T follicular helper cell (primary cell): ENCODE measurements around the gene RAB40C.

Experiments
- DNase-seq: peaks from one replicate; pipeline ENCODE4 v3.0.0-alpha.2; 2020; ENCODE audit warnings: low read depth
- total RNA-seq, 2 experiments: gene quantifications; one replicate each; lab custom pipeline; 2026; lab: John Stamatoyannopoulos, UW

The RAB40C gene, protein sequence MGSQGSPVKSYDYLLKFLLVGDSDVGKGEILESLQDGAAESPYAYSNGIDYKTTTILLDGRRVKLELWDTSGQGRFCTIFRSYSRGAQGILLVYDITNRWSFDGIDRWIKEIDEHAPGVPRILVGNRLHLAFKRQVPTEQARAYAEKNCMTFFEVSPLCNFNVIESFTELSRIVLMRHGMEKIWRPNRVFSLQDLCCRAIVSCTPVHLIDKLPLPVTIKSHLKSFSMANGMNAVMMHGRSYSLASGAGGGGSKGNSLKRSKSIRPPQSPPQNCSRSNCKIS
- 13.5 to 20.0 reads per million in 2 experiments for total RNA-seq

DNA sequence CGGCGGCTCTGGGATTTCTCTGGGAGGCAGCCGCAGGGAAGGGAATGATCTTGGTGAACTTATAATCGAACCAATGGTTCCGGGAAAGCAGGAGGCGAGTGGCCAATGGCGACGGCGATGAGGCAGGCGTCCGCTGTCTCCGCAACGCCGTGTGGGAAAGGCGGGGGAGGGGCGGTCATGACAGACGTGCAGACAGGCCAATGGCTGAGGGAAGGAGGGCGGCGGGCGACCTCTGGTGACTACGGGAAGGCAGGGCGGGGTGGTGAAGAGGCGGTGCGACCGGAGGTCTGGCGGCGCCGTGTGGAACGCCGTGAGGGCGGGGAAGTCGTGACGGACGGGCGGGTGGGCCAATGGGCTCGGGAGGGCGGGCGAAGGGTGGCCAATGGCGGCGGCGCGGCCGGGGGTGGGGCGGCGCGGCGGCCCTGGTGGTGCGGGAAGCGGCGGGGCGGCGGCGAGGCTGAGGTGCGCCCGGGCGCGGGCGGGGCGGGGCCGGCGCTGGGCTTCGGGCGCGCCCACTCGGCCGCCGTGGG, at the start of gene RAB40C:
Gene RAB40C, plus strand, starts transcription at position 409 of the 530 bp plus-strand sequence. CDS start 226 bp downstream, outside the sequence.
- peak; percentile 99 for DNase-seq

DNA sequence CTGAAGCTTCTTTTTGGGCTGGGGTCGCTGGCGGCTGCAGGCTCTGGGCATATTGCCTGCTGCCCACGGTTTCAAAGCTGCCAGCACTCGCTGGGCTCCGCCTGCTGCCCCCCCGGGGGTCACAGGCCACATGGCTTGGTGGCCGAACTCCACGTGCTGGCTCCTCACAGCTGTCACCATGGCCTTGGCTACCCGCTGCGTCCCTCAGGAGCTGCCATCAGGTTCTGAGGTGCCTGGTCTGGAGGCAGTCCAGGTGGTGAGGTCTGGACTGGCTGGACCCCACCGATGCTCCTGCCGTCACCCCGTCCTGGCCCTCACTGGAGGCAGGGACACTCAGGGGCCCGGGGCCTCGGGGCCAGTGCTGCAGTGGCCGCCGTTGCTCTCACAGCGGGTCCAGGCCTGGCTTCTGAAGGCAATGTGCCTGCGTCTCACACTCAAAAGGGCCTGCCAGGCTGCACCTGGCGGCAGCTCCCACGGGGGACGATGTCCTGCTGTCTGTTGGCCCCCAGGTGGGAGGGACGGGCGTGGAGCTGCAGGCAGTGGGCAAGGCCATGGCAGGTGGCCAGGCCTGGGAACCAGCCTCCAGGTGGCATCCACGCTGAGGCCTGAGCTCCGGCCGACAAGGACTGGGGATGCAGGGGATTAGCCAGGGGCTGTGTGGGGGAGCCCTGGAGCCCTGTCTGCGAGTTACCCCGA, 49.1 kb upstream of the RAB40C start:
- no peak for DNase-seq

DNA sequence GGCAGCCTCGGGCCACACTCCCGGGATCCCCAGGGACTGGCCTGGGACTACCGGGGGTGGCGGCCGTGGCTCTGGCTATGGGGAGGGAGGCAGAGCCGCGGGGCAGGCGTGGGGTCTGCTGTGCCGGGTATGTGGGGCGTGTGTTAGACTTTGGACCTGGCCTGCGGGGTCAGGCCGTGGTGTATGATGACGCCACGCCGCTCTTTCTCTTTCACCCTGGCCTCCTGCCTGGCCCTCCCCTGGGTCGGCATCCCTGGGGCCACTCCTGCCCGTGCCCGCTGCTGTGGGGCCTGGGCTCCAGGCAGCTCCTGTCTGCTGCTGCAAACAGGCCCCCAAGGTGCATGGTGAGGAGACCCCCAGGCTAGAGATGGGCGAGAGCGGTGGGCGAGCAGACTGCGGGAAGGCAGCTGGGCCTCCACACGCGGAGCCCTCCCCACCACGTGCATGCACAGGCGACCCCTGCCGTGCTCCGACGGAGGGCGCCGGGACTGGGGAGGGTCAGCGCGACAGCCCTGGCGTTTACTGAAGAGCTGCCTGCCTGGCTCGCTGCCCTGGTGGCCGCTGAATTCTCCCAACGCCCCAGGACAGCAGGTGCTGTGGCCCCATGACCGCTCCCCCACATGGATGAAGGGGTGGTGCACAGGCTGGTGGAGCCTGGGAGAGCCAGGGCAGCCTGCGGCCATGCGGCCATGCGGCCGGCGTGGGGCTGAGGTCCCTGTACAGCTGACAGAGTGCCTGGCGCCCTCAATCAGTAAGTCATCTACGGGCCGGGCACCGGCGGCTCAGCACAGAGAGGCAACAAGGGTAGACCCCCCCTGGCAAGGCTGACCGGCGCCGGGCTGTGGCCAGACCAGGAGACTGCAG, 46.3 kb upstream of the RAB40C start:
- DNase-seq: no peak

DNA sequence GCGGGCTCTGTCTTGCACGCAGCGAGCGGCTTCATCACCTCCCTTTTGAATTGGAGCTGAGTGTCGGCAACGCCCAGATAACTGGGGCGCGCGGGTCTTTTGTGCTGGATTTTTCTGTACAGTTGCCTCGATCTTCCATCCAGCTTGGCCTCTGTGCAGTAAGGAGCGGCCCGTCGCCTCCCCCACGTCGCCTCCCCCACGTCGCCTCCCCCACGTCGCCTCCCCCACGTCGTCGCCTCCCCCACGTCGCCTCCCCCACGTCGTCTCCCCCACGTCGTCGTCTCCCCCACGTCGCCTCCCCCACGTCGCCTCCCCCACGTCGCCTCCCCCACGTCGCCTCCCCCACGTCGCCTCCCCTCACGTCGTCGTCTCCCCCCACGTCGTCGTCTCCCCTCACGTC, 45.3 kb upstream of the RAB40C start:
- no peak for DNase-seq

DNA sequence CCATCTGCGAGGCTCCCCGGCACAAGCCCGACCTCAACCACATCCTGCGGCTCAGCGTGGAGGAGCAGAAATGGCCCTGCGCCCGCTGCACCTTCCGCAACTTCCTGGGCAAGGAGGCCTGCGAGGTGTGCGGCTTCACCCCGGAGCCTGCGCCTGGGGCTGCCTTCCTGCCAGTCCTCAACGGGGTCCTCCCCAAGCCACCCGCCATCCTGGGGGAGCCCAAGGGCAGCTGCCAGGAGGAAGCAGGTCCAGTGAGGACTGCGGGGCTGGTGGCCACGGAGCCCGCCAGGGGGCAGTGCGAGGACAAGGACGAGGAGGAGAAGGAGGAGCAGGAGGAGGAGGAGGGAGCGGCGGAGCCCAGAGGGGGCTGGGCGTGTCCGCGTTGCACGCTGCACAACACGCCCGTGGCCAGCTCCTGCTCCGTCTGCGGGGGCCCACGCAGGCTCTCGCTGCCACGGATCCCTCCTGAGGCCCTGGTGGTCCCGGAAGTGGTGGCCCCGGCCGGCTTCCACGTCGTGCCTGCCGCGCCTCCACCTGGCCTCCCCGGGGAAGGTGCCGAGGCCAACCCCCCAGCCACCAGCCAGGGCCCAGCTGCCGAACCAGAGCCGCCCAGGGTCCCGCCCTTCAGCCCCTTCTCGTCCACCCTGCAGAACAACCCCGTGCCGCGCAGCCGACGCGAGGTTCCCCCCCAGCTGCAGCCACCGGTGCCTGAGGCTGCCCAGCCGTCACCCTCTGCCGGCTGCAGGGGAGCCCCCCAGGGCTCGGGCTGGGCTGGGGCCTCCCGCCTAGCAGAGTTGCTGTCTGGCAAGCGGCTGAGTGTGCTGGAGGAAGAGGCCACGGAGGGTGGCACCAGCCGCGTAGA, 42.7 kb upstream of the RAB40C start:
- DNase-seq: peak; percentile 34

DNA sequence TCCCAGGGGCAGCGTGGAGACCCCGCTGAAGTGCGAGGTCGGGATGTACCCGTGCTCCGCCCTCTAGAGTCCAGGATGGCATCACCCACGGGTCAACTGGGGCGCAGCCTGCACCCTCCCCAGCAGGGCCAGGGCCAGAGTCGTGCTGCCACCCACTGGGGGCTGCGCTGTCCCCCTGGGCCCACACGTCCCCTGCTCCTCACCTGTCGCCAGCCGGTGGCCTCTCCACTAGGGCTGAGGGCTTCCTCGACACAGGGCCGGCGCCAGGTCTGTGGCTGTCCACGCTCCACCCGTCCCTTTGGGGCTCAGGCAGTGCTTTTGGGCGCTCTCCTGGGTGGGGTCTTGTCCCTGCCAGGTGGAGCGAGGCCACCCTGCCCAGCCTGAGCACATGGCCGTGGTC, 41.3 kb upstream of the RAB40C start:
- no peak for DNase-seq

DNA sequence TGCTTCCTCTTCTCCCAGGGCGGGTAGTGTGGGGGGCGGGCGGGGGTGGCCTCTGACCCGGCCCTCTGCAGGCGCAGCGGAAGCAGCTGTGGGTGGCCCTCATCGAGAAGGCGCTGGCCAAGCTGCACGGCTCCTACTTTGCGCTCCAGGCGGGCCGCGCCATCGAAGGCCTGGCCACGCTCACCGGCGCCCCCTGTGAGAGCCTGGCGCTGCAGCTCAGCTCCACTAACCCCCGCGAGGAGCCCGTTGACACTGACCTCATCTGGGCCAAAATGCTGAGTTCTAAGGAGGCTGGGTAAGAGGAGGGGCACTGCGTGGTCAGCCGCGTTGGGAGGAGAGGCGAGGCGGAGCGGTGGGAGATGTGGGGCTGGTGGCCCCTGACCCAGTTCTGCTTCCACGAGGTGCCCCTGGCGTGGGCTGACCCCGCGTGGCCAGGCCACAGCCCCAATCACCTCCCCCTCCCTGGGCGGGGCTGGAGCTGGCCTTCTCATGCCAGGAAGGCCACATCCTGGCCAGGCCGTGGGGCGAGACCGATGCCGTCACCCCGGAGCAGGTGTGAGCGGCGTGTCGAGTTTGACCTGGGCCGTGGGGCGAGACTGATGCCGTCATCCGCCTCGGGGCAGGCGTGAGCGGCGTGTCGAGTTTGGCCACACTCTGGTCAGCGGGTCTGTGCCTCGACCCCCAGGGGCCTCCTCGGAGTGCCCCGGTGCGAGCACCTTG, 40.2 kb upstream of the RAB40C start:
- DNase-seq: no peak

DNA sequence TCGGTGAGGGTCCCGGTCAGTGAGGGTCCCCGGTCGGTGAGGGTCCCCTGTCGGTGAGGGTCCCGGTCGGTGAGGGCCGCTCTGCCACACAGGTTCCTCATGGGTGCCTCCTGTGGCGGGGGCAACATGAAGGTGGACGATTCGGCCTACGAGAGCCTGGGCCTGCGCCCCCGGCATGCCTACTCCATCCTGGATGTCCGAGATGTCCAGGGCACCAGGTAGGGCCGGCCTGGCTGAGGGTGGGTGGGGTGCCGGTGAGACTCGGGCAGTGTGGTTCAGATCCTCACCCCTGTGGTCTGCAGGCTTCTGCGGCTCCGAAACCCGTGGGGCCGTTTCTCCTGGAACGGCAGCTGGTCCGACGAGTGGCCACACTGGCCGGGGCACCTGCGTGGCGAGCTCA, 38.7 kb upstream of the RAB40C start:
- DNase-seq: no peak

DNA sequence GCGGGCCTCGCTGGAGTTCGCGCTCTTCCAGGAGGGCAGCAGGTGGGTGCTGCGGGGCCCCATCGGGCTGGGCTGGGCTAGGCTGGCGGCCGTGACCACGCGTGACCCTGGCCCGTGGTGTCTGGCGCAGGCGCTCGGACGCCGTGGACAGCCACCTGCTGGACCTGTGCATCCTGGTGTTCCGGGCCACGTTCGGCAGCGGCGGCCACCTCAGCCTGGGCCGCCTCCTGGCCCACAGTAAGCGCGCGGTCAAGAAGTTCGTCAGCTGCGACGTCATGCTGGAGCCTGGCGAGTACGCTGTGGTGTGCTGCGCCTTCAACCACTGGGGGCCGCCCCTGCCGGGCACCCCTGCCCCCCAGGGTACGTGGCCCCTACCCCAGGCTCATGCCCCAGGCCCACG, 37.7 kb upstream of the RAB40C start:
- DNase-seq: no peak

DNA sequence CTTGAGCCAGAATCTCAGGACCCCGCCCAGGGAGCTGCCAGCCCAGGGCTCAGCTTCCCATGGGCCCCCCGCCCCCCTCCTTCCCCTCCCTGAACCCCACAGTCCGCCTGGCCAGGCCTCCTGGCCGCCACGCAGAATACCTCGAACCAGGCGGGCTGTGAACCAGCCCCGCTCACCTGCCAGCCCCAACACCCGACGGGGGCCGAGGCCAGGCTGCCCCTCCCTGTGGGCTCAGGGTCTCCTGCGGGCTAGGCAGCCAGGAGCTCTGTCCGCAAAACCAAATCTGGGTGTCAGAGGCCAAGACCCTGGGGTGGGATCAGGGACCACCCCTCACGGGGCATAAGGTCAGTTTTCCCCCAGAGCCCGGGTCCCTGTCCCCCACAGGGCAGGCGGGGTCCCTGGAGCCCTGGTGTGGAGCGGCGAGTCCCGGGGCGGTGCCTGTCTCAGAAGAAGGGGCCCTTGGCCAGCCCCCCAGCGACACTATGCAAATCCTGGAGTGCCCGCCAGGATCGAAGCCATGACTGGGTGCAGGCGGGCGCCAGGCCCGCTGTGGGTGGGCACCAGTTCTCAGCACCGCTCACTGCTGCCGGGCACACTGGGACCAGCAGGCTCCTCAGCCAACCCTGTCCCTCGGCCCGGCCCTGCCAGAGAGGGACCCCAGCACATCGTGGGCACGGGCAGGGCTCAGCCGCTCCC, 36.1 kb upstream of the RAB40C start:
- no peak for DNase-seq

DNA sequence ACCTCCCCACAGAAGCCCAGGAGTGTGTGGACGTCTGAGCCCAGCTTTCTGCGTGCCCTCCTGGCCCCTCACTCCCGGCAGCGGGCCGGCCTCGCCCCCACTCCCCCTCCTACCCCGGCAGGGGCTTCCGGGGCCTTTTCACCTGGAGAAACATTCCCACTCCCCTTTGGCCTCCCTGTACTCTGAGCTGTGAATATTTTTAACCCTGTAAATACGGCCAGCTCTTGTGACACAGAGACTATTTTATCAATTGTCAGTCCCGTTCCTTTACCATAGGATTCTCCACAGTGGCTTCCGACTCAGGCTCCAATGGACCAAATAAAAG, 35.6 kb upstream of the RAB40C start:
- DNase-seq: no peak

DNA sequence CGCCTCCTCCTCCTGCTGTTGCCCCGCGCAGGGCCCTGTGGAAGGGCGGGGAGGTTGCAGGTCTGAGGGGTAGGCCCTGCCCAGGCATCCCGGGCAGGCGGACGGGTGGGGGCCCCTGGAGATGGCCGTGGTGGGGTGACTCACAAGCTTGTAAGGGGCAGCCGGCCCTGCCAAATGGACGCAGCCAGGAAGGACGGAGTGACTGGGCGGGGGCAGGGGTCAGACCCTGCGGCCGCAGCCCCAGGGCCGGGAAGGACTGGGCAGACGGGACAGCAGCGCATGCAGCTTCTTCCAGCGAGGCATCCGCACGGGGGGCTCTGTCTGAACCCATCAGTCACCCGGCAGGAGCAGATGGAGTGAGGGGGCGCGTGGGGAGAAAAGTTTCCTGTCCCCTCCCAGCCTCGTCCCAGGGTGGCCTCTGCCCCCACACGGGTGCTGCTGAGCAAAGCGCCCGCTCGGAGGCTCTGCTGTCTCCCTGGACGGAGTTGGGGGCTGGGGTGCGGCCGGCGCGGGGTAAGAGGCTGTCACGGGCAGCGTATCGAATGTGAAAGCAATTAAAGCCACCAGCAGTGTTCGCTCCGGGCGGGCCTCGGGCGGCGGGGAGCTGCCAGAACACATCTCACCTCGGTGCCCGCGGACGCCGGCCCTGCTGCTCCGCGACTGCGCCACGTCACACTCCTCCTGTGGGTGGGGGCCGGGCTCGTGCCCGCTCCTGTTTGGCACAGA, 35.1 kb upstream of the RAB40C start:
- DNase-seq: no peak

DNA sequence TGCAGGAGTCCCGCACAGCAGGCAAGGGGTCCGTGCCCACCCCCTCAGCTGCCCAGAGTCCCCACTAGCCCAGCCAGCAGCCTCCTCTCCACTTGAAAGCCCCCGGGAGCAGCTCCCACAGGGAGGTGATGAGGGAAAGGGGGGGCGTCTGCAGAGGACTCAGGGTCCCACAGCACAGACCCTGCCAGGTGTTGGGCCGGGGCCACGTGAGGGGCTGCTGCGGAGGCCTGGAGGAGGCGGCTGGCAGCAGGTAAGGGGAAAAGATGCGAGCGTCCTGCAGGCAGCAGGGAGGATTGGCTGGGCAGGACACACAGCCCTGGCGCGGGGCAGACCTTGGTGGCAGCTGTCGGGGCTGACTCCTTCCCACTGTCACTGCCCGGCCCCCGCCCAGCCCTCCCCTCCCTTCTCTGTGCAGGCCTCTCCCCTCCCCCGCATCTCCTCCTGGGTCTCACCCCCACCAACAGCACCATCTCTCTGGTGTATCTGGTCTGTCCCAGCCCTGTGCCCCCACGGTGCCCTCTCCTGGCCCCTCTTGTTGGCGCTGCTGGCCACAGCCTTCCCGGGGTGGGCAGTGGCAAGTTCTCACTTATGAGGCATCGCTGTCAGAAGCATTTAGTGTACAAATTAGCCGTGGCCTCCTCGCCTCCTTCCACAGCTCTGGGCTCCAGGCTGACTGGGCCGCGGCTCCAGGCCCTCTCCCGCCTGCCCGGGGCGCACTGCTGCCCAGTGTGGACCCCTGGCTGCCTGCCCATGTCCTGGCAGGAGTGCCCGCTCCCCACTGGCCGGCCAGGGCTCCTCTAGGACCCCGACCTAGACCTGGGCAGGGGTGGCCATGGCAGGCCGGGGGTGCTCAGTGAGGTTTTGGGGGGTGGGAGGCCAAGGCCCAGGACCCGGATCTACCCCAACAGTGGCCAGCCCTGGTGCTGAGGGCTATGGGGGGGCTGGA, 34.1 kb upstream of the RAB40C start:
- DNase-seq: no peak

DNA sequence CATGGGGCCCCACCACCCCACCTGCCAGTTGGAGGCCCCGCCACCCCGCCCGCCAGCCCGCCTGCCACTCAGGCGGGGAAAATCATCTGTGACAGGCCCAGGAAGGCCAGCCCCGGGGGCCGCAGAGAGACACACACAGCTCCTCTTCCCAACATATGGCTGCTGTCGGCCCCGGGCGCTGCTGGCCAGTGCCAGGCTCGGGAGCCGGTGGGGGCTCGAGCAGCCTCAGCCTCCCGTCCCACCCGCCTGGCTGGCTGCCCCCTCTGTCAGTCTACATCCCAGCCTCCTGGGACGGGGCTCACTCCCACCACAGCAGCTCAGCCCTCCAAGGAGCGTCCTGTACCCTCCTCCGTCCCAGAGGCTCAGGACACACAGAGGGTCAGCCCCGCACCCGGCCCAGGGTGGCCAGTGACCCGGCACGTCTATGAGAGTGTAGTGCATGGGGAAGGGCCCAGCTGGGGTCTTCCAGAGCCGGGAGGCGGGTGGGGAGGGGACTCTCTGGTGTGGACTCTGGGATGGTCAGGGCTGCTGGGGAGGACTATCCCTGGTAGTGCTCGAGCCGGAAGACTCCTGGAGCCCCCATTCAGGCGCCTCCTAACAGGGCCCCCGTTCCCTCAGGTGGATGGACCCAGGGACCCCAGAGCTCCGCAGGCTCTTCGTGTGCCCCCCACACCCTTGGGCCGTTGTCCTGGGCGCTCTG, 33.2 kb upstream of the RAB40C start:
- DNase-seq: no peak

DNA sequence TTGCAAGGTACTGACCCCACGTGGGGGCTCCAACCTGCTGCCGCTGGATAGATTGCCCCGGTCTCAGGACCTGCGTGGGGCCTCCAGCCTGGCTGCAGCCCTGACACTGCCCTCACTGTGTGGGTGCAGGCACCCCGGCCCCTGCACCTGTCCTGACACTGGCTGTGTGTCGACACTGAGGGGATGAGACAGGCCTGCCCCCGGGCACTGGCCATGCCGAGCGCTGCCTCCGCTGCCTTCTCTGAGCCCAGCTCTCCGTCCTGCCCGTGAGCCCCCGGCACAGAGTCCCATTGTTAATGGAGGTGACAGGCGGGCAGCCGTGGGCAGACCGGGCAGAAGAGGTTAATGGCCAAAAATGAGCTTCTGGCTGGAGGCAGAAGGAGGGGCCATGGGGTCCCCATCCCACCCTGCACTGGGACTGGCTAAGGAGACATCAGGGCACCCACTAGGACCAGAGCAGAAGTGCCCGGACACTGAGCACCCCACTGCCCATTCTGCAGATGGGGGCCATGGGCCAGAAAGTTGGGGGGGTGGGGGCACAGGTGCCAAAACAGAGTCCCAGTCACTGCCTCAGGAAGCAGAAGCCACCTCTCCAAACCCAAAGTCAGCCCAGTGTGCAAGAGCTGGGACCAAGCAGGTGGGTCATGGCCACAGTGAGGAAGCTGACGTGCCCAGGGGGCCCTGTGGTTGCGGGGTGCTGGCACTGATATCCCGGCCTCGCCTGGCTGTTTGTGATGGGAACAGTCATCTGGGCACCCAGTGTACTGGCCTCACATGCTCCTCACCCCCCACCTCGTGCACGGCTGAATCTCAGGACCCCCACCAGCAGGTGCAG, 32.2 kb upstream of the RAB40C start:
- DNase-seq: no peak

DNA sequence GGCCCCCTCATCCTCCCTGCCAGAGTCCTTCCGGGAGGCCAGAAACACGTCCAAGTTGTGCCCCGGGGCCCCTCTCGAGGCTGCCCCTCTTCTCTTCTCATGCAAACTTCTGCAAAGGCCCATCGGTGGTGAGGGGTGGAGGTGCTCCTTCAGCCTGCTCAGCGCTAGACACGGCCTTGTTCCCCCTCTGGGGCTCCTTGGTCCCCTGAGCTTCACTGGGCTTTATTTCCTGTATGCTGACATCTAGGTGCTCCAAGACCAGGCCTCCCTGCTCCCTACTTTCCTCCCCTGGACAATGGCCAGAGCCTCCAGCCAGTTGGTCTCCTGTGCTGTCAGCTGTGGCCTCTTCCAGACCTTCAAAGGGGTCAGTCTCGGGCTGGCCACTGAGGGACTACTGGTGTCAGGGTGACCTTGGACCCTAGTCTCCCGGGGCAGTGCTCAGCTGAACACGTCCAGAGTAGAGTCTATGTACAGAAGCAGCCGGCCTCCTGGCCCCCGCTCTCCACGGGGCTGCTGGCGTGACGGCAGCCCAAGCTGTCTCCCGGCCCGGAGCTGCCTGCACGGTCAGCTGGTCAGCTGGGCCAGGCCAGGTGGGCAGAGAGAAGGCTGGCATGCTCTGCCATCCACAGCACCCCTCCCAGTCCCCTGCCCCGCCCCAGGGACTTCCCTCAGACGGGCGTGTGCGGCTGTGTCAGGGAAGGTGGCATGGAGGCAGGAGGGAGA, 31.4 kb upstream of the RAB40C start:
- no peak for DNase-seq
